NB4 (cell line): ENCODE results near the gene RNU7-1.

Experiments used
- CTCF ChIP-seq: IDR thresholded peaks from one replicate; pipeline ENCODE4 v1.5.1; 2012; ENCODE audit warnings: low read depth, low read length
- MAX ChIP-seq: IDR thresholded peaks from 2 replicates; pipeline ENCODE4 v1.6.1; 2011; ENCODE audit warnings: low read depth, low read length
- MYC ChIP-seq: IDR thresholded peaks from 2 replicates; pipeline ENCODE4 v1.6.1; 2011; ENCODE audit warnings: low read depth, low read length
- POLR2A ChIP-seq: IDR thresholded peaks from 2 replicates; pipeline ENCODE4 v1.6.1; 2011; ENCODE audit warnings: mild to moderate bottlenecking; ENCODE audit not compliant: insufficient read length; ENCODE audit errors: extremely low read depth

- TF ChIP-seq CTCF = peak; percentile 47
- TF ChIP-seq POLR2A = peak; percentile 18
- TF ChIP-seq MAX = no peak
- no peak for TF ChIP-seq MYC
These were observed 18.2 kb downstream of the RNU7-1 start for GRCh38 chr12:6961695-6962284.
